GM21786 (cell line): ENCODE data around the gene NHEJ1.
"Not testable (repeated sequence)": the region's sequence is repeated elsewhere in the genome, so short reads cannot be mapped to it uniquely, and the experiment has no call there.

ENCODE experiments used
- ATAC-seq: cut with Tn5 transposase; IDR thresholded peaks from one replicate; pipeline ENCODE4 v1.9.1; 2021; ENCODE audit not compliant: unreplicated experiment

Gene NHEJ1, protein sequence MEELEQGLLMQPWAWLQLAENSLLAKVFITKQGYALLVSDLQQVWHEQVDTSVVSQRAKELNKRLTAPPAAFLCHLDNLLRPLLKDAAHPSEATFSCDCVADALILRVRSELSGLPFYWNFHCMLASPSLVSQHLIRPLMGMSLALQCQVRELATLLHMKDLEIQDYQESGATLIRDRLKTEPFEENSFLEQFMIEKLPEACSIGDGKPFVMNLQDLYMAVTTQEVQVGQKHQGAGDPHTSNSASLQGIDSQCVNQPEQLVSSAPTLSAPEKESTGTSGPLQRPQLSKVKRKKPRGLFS

DNA sequence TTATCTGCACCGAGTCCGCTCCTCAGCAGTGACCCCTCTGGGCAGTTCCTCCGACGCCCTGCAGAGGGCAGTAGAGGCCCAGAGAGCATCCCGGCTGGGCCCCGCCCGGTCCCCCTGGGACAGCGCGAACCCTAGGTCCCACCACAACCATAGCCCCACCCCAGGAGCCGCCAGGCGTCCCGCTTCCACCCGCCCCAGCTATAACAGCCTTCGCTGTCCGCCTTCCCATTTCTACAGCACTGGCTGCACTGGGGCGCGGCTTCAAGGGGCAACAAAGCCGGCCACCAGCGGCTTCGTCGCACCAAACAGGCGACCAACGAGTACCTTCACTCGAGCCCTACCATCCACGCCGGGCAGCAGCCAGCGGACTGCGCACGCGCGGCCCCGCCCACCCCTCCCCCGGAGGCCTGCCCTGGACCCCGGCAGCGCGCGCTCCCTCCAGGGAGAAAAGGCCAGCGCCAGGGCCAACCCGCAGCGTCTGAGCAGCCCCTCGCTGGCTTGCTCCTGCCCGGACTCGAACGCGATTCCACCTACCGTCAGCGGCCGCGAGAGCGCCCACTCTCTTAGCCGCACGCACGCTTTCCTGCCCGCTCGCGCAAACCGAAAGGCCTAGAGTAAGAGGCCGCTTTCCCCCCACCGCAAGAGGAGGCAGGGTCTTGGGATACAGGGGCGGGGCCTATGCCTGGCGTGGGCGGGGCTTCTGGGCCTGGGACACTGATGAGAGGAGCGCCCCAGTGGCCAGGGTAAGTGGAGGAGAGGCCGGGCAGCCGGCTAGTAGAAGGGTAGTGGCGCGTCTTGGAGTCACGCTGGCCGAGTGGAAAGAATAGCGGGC, at the start of gene NHEJ1:
NHEJ1 (minus strand) TSS at position 630 of the 832 bp plus-strand sequence. CDS start 2,453 bp downstream, outside the sequence.
- ATAC-seq: peak; percentile 83

GRCh38 chr2:219209236-219210195, 48.9 kb upstream of the NHEJ1 start:
- ATAC-seq: no peak

DNA sequence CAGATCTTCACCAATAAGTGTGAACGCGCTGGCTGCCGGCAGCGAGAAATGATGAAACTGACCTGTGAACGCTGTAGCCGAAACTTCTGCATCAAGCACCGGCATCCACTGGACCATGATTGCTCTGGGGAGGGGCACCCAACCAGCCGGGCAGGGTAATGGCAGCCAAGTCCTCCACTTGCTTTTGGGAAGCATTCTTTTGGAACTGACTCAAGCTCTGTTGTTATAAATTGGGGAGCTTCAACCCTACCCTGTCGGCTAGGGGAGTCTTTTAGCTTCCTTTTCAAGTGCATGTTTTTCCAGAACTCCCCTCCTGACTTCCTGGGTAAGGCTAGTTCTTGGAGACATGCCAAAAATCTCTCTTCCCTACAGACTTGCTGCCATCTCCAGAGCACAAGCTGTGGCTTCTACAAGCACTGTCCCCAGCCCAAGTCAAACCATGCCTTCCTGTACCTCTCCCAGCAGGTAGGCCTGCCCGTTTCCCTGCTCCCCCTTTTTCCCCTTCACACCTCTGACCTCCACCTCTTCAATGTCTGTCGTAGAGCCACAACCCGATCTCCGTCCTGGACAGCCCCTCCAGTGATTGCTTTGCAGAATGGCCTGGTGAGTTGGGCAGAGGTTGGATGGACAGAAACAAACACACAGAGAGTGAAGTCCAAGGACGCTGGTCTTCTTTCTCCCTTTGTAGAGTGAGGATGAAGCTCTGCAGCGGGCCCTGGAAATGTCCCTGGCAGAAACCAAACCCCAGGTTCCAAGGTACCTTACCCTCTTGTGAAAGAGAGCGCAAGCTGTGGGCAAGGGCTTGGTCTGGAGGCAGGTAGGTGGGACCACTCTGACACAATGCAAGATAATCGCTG, 47.5 kb upstream of the NHEJ1 start:
- no peak for ATAC-seq

DNA sequence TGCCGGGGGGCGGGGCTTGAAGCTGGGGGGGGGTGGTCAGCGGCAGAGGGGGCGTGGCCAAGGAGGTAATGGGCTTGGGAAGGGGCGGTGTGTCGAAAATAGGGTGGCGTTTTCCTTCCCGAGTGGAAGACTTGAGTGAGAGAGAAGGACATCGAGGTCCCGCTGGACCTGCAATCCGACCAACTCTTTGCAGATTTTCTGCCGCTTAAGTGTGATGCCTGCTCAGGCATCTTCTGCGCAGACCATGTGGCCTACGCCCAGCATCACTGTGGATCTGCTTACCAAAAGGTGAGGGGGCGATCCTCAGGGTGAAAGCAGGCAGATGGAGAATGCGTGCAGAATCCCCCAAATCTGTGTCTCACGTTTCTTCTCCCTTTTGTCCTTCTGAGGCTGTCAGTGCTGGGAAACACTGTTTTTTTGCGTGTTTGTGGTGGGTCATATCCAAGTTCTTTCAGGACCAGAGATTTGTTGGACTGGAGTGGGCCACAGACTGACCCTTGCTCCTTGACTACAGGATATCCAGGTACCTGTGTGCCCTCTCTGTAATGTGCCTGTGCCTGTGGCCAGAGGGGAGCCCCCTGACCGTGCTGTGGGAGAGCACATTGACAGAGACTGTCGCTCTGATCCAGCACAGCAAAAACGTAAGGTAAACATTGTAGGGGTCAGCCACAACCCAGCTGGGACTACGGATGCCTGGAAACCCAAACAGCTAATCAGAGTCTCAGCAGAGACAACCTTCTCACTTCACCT, 46.7 kb upstream of the NHEJ1 start:
- no peak for ATAC-seq

DNA sequence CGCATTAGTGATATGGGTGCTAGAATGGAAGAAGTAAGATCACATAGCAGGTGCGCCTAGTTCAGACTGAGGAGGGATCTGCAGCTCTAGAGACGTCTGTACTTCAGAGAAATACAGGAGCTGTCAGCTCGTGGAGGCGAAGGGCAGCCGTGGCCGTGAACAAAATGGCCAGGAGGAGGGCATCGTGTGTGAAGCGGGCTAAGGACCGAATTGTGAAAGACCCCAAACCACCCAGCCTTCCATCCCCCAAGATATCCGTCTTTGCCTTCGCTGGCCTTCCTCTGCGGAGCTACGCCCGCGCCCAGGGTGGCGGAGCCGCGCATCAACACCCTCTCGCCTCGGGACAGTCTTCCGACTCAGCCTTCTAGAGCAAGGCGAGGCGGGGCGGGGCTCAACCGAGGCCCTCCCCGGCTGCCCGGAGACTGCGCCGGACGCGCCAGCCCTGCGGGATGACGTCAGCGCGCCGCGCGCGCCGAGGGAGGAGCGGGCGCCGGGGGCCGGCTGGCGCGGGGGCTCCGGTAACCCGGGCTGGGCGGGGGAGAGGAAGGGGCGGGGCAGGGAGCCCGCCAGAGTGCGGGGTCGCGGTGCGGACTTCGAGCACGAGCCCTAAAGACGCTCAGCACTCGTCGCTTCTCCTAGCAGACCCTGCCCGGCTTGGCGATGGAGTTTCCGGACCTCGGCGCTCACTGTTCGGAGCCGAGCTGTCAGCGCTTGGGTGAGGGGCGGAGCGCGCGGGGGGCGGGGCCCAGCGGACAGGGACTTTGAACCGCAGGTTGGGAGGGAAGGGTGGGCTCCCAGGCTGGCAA, 45.9 kb upstream of the NHEJ1 start, which contains the start of gene ZFAND2B:
ZFAND2B (plus strand) TSS at position 455 of the 806 bp plus-strand sequence; CDS start at position 661, 206 bp downstream.
- ATAC-seq: peak; percentile 98

DNA sequence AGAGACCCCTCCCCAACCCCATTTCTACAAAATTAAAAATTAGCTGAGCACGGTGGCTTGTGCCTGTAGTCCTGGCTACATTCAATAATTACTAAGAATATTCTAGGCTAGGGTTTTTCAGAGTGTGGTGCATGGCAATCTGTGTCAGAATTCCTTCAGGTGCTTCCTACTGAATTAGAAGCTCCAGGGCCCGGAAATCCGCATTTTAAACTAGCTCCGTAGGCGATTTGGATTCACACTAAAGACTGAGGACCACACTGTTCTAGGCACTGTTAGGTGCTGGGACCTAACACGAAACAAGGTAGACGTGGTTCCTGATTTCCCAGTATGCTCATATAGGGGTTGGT, 45.3 kb upstream of the NHEJ1 start:
- no peak for ATAC-seq

DNA sequence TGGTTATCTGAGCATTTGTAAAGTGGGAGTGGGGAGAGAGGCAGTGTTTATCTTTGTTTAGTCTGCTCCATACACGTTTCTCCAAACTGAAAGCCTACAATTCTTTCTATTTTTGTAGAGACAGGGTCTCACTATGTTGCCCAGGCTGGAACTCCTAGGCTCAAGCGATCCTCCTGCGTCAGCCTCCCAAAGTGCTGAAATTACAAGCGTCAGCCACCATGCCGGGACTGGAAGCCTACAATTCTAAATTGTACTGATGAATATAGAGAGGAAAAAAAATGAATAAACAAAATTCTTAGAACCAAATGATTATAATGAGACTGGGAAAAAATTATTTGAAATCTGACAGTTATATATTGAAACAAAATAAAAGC, 44.5 kb upstream of the NHEJ1 start:
- ATAC-seq: no peak

DNA sequence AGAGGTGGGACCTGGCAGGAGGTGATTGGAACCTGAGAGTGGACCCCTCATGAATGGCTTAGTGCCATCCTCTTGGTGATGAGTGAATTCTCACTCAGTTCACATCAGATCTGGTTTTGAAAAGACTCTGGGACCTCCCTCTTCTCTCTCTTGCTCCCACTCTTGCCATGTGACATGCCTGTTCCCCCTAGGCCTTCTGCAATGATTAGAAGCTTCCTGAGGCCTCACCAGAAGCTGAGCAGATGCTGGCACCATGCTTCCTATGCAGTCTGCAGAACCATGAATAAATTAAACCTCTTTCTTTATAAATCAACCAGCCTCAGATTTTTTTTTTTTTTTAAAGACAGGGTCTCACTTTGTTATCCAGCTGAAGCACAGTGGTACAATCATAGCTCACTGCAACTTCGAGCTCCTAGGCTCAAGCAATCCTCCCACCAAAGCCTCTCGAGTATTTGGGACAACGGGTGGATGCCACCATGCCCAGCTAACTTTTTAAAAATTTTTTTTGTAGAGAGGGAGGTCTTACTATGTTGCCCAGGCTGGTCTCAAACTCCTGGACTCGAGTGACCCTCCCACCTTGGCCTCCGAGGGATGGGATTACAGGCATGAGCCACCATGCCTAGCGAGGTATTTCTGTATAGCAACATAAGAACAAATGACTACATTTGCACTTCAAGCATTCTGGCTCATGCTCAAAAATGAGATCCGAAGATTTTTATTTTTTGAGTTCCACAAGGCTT, 44.0 kb upstream of the NHEJ1 start:
- no peak for ATAC-seq

GRCh38 chr2:219201331-219201730, 40.7 kb upstream of the NHEJ1 start:
- not testable (repeated sequence) for ATAC-seq

DNA sequence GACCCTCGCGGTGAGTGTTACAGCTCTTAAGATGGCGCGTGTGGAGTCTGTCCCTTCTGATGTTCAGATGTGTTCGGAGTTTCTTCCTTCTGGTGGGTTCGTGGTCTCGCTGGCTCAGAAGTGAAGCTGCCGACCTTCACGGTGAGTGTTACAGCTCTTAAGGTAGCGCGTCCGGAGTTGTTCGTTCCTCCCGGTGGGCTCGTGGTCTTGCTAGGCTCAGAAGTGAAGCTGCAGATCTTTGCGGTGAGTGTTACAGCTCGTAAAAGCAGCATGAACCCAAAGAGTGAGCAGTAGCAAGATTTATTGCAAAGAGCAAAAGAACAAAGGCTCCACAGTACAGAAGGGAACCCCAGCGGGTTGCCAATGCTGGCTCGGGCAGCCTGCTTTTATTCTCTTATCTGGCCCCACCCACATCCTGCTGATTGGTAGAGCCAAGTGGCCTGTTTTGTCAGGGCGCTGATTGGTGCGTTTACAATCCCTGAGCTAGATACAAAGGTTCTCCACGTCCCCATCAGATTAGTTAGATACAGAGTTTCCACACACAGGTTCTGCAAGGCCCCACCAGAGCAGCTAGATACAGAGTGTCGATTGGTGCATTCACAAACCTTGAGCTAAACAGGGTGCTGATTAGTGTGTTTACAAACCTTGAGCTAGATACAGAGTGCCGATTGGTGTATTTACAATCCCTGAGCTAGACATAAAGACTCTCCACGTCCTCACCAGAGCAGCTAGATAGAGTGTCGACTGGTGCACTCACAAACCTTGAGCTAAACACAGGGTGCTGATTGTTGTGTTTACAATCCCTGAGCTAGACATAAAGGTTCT, 40.1 kb upstream of the NHEJ1 start:
- ATAC-seq: not testable (repeated sequence)

DNA sequence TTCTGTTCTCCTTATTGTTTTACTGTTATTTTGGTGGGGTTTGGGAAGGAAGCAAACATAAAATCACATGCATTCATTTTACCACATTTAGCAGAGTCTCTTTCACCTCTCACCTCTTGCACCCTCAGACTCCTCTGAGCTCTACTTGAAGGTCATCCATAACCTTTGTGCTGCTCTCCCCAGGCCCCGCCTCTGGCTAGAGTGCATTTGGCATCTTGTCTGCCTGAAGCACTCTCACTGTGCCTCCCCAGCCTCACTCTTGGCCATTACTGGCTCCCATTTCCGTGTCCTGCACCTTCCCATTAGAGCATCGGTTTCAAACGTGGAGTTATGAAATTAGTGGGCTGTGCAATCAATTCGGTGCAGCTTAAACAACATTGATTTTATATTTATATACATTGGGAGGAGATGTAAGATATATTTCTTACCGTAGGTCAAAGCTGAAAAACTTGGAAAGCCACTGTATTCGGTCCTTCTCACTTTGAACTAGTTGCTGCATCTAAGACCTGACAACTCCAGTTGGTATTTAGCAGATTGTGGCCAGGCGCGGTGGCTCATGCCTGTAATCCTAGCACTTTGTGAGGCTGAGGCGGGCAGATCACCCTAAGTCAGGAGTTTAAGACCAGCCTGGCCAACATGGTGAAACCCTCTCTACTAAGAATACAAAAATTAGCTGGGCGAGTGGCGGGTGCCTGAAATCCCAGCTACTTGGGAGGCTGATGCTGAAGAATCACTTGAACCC, 39.0 kb upstream of the NHEJ1 start:
- no peak for ATAC-seq

DNA sequence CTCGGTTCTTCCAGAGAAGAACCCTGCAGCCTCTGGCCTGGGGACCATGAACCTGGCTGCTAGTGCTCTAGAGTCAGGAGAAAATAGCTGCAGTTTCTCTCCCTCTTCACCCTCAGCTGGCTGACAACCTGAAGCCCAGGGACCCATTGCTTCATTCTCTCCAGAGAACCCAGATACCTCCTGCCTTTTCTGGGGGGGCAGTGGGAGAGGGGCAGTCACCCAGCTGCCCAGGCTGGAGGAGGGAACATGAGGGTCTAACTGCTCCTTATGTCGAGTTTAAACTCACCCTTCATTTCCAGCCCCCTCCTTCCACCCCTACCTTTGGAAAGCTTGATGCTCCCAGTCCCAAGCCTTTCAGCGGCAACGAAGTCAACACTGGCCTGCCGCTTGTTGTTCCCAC, 38.4 kb upstream of the NHEJ1 start:
- ATAC-seq: no peak

DNA sequence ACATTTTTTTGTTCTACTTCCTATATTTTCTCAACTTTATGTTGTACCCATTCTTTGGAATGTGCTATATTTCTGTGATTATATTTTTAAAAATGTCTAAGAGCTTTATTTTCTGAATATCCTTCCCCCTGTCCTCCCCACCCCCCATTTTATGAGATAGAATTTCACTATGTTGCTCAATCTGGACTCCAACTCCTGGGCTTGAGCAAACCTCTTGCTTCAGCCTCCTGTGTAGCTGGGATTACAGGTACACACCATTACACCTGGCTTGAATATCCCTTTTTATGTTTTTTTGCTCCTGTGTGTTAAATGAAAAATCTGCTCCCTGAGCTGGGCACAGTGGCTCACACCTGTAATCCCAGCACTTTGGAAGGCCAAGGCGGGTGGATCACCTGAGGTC, 36.8 kb upstream of the NHEJ1 start:
- no peak for ATAC-seq

DNA sequence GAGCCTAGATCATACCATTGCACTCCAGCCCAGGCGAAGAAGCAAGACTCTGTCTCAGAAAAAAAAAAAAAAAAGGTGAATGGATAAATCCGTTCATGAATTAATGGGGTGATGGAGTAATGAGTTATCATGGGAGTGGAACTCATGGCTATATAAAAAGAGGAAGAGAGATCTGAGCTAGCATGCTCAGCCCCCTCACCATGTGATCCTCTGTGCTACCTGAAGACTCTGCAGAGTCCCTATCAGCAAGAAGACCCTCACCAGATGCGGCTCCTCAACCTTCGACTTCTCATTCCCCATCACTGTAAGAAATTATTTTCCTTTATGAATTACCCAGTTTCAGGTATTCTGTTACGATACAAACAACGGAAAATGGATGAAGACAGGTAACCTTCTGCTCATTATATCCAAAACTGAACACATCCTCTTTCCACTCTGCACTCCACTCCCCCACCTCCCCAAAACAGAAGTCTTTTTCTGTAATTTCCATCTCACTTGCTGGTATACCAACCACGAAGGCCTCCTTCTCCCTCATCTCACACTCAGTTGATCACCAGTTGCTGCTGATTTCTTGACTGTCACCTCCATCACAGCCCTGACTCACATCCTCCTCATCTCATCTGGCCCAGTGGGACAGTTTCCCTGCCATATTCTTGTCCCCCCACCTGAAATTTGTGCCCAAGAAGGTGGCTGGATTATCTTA, 26.3 kb upstream of the NHEJ1 start:
- no peak for ATAC-seq

DNA sequence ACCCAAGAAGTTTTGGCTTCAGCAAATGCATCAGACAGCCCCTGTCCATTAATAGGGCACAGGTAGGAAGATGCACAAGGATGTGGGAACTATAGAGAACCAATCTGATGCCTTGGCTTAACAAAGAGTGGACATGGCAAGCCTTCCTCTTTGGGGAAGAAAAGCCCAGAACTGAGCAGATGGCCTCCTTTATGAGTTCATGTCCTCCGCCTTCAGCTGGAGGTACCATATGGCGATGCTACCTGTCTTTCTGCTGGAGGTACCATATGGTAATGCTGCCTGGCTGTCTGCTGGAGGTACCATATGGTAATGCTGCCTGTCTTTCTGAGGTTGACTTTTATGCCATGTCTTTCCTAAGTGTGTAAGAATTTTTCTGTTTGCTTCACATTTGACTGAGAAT, 23.5 kb upstream of the NHEJ1 start:
- ATAC-seq: no peak
